GM18499 (cell line): ENCODE results near the gene ADGRB2.

ENCODE experiments used
- ATAC-seq: cut with Tn5 transposase; IDR thresholded peaks from one replicate; pipeline ENCODE4 v1.9.1; 2021; ENCODE audit warnings: moderate number of reproducible peaks; ENCODE audit not compliant: insufficient read depth, unreplicated experiment

ADGRB2 gene

DNA sequence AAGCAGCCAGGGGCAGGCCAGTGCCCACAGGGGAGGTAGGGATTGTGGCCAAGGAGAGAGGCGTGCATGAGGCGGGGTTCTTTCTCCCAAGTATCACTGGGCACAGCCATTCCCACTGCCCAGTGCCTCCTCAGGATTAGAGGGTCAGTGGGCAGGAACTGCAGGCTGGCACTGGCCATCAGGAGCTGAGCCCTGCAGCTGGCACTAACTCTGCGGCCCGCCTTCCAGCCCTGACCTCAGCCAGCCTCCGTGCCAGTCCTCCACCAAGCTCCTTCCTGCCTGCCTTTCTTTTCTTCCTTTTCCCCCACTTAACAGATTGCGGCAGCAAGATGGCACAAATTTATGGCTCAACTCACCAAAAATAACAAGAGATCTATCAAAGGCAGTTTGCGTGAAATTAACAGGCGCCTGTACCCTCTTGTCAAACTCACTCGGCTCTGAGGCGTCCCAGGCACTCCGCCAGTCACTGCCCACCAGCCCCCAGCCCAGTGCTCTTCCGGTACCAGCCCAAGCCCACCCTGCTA, 11.1 kb downstream of the ADGRB2 start:
- ATAC-seq, result no peak

DNA sequence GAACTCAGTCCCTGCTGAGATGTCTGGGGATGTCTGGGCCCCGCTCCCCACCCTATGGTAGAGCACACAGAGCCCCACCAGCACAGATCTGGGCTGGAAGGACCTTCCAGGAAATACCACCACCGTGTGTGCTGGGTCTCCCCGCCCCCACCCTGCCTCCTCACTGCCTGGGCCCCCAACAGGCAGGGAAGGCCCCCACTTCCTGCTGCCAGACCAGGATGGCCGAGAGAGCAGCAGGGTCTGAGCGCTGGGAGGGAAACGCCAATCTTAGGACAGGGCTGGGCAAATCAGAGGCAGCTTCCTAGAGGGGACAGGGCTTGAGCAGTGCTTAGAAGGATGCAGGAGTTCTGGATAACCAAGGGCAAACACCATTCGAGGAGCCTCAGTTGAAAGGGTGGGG, 11.9 kb downstream of the ADGRB2 start:
- no peak for ATAC-seq

DNA sequence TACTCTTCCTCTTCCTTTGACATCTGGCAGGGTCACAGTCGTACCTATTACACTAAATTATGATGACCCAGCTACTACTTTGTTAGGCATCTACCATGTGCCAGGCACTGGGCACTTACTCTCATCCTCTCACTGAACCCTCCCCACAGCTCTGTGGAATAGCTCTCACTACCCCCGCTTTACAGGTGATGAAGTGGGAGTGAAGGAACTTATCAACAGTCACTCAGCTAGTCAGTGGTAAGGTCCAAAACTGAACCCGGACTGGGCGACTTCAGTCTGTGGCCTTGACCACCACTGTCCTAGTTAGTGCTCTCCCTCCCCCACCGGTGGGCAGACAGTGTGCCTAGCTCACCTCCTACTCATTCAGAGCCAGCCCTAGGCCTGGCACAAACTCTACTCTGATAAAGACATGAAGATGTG, 12.3 kb downstream of the ADGRB2 start:
- ATAC-seq, result no peak

DNA sequence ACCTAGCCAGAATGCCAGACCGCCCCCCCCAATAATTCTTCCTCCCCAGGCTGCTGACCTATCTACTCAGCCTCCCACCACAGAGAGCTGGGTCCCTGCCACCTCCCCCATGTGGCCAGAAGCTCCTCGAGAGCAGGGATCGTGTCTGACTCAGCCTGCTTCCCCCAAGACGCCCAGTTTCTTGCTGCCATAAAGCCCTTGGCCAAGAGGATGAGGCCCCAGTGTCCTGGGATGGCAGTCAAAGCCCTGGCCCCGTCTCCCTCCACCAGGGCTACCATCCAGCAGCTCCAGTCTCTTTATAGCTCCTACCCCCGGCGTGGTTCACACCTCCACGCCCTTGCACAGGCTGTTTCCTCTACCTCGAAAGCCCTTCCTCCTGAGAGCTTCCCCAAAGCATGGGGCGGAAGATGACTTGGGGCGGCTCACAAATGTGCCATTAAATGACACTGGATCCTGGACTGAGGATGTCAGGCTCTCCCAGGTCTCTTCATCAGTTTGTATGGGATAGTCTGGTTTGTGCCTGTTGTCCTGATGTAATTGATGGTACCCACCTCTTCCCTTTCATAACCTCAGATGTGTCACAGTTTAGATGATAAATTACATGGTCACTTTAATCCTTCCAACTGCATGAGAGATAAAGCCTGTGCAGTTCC, 13.2 kb downstream of the ADGRB2 start:
- ATAC-seq, result no peak

DNA sequence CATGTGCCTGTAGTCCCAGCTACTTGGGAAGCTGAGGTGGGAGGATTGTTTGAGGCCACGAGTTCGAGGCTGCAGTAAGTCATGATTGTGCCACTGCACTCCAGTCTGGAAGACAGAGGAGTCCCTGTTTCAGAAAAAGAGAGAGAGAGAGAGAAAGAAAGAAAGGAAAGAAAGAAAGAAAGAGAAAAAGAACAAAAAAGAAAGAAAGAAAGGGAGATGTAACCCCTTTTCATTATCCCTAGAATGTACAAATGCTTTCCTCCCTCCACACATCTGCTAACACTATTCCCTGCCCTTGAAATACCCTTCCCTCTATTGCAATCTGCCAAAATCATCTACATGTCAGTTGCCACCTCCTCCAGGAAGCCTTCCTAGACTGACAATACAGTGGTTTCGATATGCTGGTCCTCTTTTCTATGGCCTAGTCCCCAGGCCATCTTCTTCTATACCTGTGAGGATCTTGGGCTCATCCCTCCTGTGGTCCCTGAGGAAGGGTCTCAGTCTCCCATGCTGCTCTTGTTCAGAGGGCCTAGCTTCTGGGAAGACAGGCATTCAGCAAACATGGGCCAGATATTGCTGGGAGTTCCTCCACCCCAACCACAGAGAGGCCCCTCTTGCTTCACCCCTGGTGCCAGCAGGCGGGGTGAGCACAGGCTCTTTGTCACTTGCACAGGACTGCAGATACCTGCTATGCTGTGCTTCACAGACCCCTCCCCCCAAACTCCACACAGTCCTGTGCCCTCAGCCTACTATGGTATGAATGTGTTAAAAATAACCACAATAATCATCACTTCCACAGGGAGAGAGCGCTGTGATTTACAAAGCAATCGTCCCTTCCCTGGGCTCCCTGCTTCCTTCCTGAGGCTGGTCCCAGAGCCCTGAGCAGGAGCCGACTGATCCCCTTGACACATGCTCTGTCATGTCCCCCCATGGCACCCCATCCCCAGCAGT, 14.1 kb downstream of the ADGRB2 start:
- ATAC-seq, result no peak

DNA sequence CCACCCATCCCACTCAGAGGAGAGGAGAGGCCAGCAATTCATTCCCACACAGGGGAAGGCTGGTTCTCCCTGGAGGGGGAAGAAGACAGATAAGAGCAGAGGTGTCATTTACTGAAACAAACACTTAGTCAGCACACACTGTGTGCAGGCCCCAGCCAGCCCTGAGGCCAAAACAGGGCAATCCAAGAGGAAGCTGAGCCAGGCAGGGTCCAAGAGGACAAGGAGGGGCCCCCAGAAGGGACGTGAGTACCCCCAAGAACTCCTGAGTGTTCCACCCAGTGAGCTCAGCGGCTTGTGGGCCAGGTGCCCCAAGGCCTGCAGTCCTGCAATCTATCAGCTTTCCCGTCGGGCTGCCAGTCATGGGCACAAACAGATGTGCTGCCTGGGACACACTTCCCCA, 15.8 kb downstream of the ADGRB2 start:
- no peak for ATAC-seq

DNA sequence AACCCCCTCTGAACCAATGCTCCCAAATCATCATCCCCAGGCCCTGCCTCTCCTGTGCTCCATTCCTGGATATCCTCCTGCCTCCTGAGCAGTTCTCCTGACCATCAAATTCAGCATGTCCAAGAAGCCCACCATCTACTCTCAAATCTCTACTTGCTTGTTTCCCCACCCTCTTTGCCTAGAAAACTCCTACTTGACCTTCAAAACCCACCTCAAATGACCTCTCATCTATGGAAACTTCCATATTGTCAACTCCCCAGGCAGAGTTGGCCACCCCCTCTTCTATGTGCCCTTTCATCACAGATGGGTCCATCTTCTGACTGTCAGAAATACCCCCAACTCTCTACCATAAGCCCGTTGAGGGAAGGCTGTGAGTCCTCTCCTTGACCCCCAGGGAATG, 16.8 kb downstream of the ADGRB2 start:
- no peak for ATAC-seq

DNA sequence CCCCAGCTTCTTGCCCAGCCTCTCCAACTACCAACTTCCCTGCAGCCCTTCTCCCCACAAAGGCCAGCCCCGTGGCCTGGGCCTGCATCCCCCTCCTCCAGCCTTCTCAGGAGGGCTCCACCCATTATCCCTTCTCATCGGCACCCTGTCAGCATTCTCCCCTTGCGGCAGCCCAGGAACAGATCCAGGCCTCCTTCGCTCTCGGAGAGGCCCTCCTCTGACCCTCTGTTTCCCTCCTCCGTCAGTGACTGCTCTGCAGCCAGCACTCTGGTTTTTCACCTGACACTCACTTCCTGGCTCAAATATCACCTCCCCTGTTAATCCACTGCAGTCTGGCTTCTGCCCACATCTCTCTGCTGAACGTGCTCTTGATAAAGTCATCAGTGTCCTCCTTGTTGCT, 17.5 kb downstream of the ADGRB2 start:
- no peak for ATAC-seq

DNA sequence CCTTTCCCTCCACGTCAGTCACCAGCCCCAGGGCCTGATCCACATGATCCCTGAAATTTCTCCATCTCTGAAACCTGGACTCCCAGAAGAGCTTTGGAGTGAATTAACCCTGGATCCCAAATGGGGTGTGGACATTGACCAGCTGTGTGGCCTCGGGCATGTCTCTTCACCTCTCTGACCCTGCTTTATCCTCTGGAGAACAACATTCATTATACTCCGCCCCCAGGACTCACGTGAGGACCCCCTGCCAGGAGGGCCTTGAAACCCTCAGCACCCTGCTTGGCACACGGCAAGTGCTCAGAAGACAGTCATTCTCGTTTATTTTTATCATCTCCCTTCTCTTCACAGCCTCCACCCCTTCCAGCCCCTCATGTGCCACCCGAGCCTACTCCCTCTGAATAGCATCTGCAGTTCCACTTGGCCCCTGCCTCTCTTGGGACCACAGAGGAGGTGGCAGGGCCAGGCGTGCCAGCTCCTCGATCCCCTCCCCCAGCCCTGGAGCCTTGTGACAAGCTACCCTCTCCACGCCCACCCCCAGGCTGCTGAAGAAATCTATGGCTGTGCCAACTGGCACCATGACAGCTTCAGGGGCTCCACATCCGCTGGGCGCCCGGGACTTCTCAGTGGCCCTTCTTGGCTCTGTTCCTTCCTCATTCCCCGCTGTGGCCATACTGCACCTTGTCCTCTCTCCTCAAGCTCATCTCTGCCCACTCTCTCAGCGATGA, 18.0 kb downstream of the ADGRB2 start:
- no peak for ATAC-seq

DNA sequence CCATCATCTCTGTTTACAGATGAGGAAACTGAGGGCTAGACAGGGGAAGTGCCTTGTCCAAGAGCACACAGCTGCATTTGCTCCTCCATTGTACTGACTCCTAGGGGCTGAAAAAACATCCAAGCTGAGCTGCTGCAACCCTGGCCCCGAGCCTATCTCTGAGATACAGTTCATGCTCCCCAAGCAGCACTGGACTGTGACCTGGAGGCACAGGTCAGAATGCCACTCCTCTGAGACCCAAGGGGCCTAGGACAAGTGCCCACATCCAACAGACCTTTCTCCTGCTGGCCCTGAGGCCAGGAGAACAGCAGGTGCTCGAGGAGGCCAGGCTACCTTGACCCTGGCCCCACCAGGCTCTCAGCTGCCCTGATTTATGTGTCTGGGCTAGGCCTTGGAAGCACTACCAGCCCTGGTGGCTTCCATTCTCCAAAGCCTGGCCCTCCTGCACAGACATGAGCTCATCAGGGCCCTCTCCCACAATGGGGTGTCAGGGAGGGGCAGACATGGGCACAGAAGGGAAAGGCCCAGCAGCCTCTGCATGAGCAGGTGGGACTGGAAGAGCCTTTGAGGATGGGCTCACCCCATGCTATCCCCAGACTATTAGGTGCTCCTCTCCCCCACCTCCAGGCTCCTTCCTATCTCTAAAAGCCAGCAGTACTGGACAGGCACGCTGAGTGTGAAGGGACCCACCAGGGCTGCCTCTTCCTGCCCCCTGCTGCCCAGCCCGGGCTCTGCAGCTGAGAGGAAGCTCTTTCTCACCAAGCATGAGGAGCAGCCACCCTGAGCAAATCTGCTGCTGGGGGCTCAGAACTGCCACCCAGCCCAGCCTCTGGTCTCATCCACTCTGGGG, 18.8 kb downstream of the ADGRB2 start:
- no peak for ATAC-seq

DNA sequence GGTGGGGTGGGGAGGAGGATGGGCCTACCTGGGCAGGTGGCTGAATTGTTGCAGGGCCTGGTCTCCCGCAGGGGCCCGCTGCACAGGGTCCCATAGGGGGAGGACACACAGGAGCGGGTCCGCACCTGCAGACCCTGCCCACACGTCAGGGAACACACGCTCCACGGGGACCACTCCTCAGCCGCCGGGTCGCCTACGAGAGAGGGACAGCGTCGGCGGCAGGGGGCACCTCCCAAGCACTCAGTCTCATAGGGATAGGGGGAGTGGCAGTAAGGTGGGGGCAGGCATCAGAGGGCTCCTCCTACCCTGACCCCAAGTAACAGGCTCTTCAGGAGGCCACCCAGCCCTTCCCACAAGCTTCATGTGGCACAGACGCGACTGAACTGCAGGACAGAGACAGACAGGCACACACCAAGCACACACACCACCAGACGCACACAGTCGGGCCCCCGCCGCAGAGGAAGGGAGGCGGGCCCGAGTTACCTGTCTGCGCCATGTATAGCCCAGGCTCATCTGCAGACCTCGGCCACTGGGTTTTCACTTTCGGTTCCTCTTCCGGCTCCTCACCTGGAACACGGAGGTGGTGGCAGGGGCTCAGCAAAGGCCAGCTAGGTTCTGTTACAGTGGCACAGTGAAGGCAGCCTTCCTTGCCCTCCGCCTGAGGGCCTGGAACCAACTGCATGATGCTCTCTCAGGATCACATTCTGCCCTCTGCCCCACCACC, 19.8 kb downstream of the ADGRB2 start:
- no peak for ATAC-seq

DNA sequence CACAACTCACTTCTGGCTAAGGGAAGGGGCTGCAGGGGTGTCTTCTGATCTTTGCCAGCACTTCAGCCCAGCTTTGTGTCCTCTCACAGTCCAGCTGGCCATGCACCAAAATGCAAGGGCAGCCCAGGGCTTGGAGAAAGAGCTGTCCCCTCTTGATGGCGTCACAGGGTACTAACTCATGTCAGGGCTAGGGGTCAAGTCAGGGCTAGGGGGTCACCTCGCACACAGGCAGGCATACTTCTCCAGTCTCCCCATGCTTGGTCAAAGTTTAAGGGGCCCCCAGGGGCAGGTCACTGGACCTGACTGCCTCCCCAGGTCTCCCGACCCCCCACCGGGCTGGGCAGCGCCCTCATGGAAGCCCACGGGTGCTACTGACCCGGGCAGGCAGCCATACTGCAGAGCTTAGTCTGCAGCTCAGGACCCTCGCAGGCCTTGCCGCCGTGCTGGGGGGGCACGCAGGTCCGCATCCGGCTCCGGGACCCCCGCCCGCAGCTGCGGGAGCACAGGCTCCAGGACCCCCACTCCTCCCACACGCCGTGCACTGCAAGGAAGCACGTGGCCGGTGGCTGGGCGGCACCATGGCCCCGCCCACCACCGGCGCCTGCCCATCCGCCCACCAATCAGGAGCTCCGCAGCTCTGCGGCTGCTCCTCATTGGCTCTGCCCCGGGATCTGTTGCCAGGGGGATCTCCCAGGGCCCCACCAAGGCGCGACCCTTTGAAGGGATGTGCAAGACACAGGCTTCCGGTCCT, 21.5 kb downstream of the ADGRB2 start:
- ATAC-seq, result no peak

DNA sequence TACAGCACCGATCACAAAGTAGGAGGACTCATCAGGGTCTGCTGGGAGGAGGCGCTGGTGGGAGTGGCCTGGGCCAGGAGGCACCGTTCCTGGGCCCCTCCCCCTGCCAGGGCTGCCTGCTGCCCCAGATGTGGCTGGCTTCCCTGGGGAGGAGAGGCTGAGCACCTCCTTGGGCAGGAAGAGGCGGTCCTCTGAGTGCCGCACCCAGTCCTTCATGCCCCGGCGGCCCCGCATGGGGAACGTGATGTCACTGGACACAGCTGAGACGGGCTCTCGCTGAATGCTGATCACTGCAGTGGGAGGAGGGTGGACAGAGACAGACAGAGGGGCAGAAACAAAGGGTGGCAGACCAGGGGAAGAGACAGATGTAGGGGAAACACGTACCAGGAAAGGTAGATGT, 24.8 kb downstream of the ADGRB2 start:
- no peak for ATAC-seq

DNA sequence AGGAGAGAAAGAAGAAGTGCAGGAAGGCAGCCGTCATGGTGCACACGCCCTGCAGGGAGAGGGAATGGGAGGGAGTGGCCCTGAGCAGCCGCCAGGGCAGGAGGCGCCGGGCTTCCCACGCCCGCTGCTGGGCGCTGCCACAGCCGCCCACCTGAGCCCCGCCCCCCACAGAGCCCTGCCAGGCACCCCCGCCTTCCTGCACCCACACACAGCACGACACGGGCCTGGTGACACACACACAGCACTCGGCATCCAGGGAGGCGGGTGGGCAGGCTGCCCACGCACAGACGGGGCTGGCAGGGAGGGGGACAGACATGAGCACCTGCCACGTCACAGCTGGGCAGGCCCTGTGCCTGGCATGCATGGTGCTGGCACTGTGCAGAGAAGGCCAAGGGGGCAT, 27.5 kb downstream of the ADGRB2 start:
- ATAC-seq, result no peak

DNA sequence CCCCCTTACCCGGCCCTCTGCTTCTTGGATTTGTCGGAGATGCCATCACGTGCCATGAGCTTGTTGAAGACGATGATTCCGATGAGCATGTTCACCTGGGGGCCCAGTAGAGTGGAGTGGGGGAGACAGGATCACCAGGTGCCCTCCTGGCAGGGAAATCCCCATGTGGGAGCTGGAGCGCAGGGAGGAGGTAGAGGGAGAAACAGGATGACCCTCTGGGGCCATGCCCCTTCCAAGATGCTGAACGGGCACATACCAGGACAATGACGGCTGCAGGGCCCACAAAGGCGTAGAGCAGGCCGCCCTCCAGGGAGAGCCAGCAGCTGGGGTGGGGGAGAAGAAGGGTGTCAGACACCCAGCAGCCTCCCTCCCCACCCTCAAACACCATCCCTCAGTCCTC, 28.6 kb downstream of the ADGRB2 start:
- ATAC-seq, result no peak

DNA sequence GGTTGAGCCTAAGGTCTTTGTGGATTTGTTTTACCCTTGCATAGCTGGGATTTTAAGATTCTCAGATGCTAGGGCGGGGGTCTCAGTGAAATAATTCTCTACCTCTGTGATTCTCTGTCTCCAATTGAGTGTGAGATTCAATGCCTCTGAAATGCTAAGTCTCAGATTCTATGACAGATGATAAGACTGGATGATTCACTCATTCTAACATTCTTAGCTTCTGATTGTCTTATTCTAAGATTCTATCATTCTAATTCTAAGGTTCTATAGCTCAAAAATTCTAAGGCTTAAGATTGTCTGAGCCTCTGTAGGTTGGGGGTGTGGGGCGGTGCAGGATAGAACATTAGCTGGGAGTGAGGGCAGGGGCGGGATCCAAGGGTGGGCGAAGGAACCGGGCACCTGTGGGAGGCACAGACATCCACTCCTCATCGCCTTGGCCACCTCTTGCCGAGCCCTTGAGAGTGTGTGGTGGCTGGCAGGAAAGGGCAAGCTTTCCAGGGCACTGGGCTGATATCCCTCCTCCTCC, 29.5 kb downstream of the ADGRB2 start:
- no peak for ATAC-seq

DNA sequence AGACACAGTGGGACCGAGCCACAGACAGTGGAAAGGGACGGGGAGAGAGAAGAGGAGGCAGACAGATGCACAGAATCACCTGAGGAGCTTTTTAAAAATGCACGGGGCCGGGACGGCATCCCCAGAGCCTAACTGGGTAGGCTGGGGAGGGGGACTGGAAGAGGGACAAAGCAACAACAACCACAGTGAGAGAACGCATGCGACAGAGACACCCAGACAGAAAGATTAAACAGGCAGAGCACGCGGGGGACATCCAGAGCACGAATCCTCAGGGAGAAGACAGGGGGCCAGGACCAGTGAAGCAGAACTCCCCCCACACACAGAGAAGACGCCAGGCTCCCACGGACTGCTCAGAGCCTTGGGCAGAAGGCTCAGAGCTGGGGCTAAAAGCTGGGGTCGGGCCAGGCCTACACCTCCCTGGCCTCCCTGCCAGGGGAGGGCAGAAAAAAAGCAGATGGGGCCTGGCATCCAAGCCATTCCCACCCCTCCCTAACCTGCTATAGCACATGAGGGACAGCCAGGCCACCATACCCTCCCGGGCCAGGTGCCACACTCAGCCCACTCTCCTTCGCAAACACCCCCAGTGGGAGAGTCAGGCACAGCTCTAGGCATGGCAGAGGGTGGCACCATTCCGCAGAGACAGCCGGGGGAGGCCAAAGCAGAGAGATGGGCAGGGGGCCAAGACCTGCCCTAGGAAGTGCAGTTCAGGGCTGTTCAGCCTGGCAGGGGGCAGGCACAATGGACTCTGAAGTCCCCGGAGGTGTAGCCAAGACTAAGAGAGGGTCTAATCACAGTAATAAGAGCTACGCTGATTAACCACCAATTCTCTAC, 30.5 kb downstream of the ADGRB2 start:
- no peak for ATAC-seq
